ENCODE data around the gene CACNA2D4.

- TF ChIP-seq POLR2A (IDR thresholded peaks at IDR 0.05): no peak
- no peak for TF ChIP-seq CTCF (IDR thresholded peaks at IDR 0.05 in 4 of 5, conservative IDR thresholded peaks at IDR 0.05 in 1 of 5)
Measured at GRCh38 chr12:1908758-1909157, 9.7 kb downstream of the CACNA2D4 start.
